ENCODE results near the gene NTN3. TPM values are rescaled to one million over a fixed set of nuclear protein-coding genes. Genes with fewer than 3 reads are reported as not detected.
"Not testable (repeated sequence)": the region's sequence is repeated elsewhere in the genome, so short reads cannot be mapped to it uniquely, and the experiment has no call there.

Gene NTN3
- total RNA-seq, 2 donors from 2014 or later: 1.4 TPM; not detected in 1

GRCh38 chr16:2476345-2476720 lies 5.2 kb downstream of the NTN3 start:
- DNase-seq (ENCODE audit: low spot score): no peak
- Histone ChIP-seq H3K27me3 (replicated peaks; ENCODE audit: insufficient read depth) (no peaks in the 10 kb centered on the region), H3K4me1 (replicated peaks) (peaks cover 7% of the 10 kb centered on the region), H3K36me3 (no peaks in the 10 kb centered on the region), H3K9me3 (no peaks in the 10 kb centered on the region), H3K27ac (no peak overlapping the region), H3K4me3 (peak overlapping the region in 1 of 2 donors; percentile 82)
- 93% methylated on average over 9 of the region's 9 CpGs for WGBS
- intact Hi-C loops (cut with DNase I): no loop called here
- TF ChIP-seq POLR2A (IDR thresholded peaks at IDR 0.05) (no peak), POLR2AphosphoS5 (IDR thresholded peaks at IDR 0.05) (no peak)
- TF ChIP-seq, protein P1, sequence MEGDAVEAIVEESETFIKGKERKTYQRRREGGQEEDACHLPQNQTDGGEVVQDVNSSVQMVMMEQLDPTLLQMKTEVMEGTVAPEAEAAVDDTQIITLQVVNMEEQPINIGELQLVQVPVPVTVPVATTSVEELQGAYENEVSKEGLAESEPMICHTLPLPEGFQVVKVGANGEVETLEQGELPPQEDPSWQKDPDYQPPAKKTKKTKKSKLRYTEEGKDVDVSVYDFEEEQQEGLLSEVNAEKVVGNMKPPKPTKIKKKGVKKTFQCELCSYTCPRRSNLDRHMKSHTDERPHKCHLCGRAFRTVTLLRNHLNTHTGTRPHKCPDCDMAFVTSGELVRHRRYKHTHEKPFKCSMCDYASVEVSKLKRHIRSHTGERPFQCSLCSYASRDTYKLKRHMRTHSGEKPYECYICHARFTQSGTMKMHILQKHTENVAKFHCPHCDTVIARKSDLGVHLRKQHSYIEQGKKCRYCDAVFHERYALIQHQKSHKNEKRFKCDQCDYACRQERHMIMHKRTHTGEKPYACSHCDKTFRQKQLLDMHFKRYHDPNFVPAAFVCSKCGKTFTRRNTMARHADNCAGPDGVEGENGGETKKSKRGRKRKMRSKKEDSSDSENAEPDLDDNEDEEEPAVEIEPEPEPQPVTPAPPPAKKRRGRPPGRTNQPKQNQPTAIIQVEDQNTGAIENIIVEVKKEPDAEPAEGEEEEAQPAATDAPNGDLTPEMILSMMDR (IDR thresholded peaks at IDR 0.05): no peak

GRCh38 chr16:2476741-2477140 lies 5.6 kb downstream of the NTN3 start:
- 88% methylated on average over 3 of the region's 3 CpGs for WGBS
- H3K36me3 ChIP-seq: no peaks in the 10 kb centered on the region
- no peak for DNase-seq (ENCODE audit: low spot score)
- no peak for TF ChIP-seq POLR2A (IDR thresholded peaks at IDR 0.05)
- no peak for TF ChIP-seq POLR2AphosphoS5 (IDR thresholded peaks at IDR 0.05)
- TF ChIP-seq, protein P1 (IDR thresholded peaks at IDR 0.05): no peak
- intact Hi-C loops (cut with DNase I): no loop called here
- no peak overlapping the region for H3K4me3 ChIP-seq
- no peaks in the 10 kb centered on the region for H3K27me3 ChIP-seq (replicated peaks; ENCODE audit: insufficient read depth)
- no peaks in the 10 kb centered on the region for H3K9me3 ChIP-seq
- H3K27ac ChIP-seq: no peak overlapping the region
- peaks cover 7% of the 10 kb centered on the region for H3K4me1 ChIP-seq (replicated peaks)

GRCh38 chr16:2477327-2477726 lies 6.2 kb downstream of the NTN3 start:
- H3K27me3 ChIP-seq (replicated peaks; ENCODE audit: insufficient read depth): no peaks in the 10 kb centered on the region
- no peak overlapping the region for H3K27ac ChIP-seq
- DNase-seq (ENCODE audit: low spot score): no peak
- peaks cover 7% of the 10 kb centered on the region for H3K4me1 ChIP-seq (replicated peaks)
- WGBS: 93% methylated on average over 3 of the region's 3 CpGs
- no peaks in the 10 kb centered on the region for H3K36me3 ChIP-seq
- H3K9me3 ChIP-seq: no peaks in the 10 kb centered on the region
- no peak for TF ChIP-seq POLR2A (IDR thresholded peaks at IDR 0.05)
- TF ChIP-seq, protein P1 (IDR thresholded peaks at IDR 0.05): no peak
- no peak for TF ChIP-seq POLR2AphosphoS5 (IDR thresholded peaks at IDR 0.05)
- no peak overlapping the region for H3K4me3 ChIP-seq
- intact Hi-C loops (cut with DNase I): no loop called here

DNA sequence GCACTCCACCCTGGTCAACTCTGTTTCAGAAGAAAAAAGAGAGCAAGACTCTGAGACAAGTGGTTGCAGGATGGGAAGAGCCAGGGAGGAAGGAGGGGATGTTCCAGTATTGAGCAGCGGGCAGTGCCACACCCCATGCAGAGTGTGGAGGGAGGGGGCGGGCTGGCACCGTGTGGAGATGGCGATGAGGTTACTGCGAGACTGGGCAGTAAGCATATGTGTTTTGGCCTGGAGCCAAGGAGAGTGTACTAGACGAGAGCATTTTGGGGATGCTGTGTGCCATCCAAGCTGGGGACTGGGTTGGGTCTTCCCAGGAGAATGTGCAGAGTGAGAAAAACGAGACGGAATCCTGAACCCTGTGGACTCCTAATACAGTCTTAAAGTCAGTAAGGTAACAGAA lies 7.2 kb downstream of the NTN3 start:
- TF ChIP-seq POLR2AphosphoS5 (IDR thresholded peaks at IDR 0.05) (no peak), POLR2A (IDR thresholded peaks at IDR 0.05) (no peak)
- TF ChIP-seq, protein P1 (IDR thresholded peaks at IDR 0.05): no peak

DNA sequence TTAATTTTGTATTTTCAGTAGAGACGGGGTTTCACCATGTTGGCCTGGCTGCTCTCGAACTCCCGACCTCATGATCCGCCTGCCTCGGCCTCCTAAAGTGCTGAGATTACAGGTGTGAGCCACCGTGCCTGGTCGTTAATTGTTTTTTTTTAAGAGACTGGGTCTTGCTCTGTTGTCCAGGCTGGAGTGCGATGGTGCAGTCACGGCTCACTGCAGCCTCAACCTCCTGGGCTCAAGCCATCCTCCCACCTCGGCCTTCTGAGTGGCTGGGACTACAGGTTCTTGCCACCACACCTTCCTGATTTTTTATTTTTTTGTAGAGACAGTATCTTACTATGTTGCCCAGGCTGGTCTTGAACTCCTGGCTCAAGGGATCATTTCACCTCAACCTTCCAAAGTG lies 8.9 kb downstream of the NTN3 start:
- H3K4me1 ChIP-seq (replicated peaks); DNase-seq (ENCODE audit: low spot score); H3K9me3 ChIP-seq; H3K4me3 ChIP-seq; H3K27me3 ChIP-seq (replicated peaks; ENCODE audit: insufficient read depth); H3K27ac ChIP-seq; intact Hi-C loops (cut with DNase I); H3K36me3 ChIP-seq: not testable (repeated sequence)
- WGBS: 94% methylated on average over 10 of the region's 10 CpGs

More for the DNA sequence above, 7.2 kb downstream of the NTN3 start:
- H3K9me3 ChIP-seq: no peaks in the 10 kb centered on the region
- H3K4me1 ChIP-seq (replicated peaks): peaks cover 4% of the 10 kb centered on the region
- H3K36me3 ChIP-seq: no peaks in the 10 kb centered on the region
- no peak for DNase-seq (ENCODE audit: low spot score)
- H3K27ac ChIP-seq: no peak overlapping the region
- intact Hi-C loops (cut with DNase I): no loop called here
- 56% methylated on average over 8 of the region's 8 CpGs for WGBS
- H3K4me3 ChIP-seq: no peak overlapping the region
- H3K27me3 ChIP-seq (replicated peaks; ENCODE audit: insufficient read depth): no peaks in the 10 kb centered on the region
